DND-41 (cell line): Measurements from ENCODE around the gene GGNBP2.

Experiments used
- CTCF ChIP-seq: IDR thresholded peaks from 2 replicates; pipeline ENCODE4 v1.5.1; 2012; ENCODE audit warnings: borderline replicate concordance, low read length, moderate library complexity, mild to moderate bottlenecking; ENCODE audit not compliant: poor library complexity, severe bottlenecking; ENCODE audit errors: extremely low read depth
- EZH2 ChIP-seq: IDR thresholded peaks from 3 replicates; pipeline ENCODE4 v1.6.1; 2012; ENCODE audit warnings: borderline replicate concordance, low read depth, mild to moderate bottlenecking, moderate library complexity, low read length, inconsistent platforms; ENCODE audit not compliant: severe bottlenecking

GRCh38 chr17:36547776-36548175 lies 3.1 kb downstream of the GGNBP2 start:
- TF ChIP-seq CTCF (no peak), EZH2 (no peak)
